ENCODE results near the gene C1QTNF8. TPM values are rescaled to one million over a fixed set of nuclear protein-coding genes. Genes with fewer than 3 reads are reported as not detected.

The C1QTNF8 gene
- total and polyA plus RNA-seq, 4 donors: 0.08 to 0.74 TPM; not detected in 2

- peaks cover 0 to 3% (median 0%) of the 10 kb centered on the region in 4 donors for H3K9me3 ChIP-seq (ENCODE audit: control insufficient read depth in 4 of 4, insufficient read depth in 3 of 4, low read length in 3 of 4)
- no peak overlapping the region for H3K9ac ChIP-seq (ENCODE audit: insufficient read depth in 1 of 2, low read length in 2 of 2)
- no peaks in the 10 kb centered on the region for H3K36me3 ChIP-seq (ENCODE audit: control insufficient read depth in 4 of 4, insufficient read depth in 4 of 4, low read length in 4 of 4)
- no peak overlapping the region for H3K4me3 ChIP-seq
- peaks cover 16 to 60% (median 27%) of the 10 kb centered on the region in 3 donors for H3K27me3 ChIP-seq (ENCODE audit: control insufficient read depth in 3 of 3, insufficient read depth in 3 of 3, low read length in 2 of 3)
- no peak for DNase-seq
- H3K4me1 ChIP-seq (ENCODE audit: control insufficient read depth in 5 of 5, insufficient read depth in 5 of 5, low read length in 5 of 5): no peaks in the 10 kb centered on the region
- 67 to 70% methylated on average over 9 to 11 of the region's 11 CpGs for WGBS, 2 donors
- TF ChIP-seq, protein P1, sequence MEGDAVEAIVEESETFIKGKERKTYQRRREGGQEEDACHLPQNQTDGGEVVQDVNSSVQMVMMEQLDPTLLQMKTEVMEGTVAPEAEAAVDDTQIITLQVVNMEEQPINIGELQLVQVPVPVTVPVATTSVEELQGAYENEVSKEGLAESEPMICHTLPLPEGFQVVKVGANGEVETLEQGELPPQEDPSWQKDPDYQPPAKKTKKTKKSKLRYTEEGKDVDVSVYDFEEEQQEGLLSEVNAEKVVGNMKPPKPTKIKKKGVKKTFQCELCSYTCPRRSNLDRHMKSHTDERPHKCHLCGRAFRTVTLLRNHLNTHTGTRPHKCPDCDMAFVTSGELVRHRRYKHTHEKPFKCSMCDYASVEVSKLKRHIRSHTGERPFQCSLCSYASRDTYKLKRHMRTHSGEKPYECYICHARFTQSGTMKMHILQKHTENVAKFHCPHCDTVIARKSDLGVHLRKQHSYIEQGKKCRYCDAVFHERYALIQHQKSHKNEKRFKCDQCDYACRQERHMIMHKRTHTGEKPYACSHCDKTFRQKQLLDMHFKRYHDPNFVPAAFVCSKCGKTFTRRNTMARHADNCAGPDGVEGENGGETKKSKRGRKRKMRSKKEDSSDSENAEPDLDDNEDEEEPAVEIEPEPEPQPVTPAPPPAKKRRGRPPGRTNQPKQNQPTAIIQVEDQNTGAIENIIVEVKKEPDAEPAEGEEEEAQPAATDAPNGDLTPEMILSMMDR (IDR thresholded peaks at IDR 0.05; ENCODE audit: control extremely low read depth, extremely low read depth): no peak
- H3K27ac ChIP-seq (ENCODE audit: low read depth in 1 of 2, low read length in 1 of 2): no peak overlapping the region
- ATAC-seq (ENCODE audit: insufficient read depth, low FRiP score): no peak
Observed at GRCh38 chr16:1074379-1074649, 21.7 kb downstream of the C1QTNF8 start.

- peaks cover 16 to 60% (median 27%) of the 10 kb centered on the region in 3 donors for H3K27me3 ChIP-seq (ENCODE audit: control insufficient read depth in 3 of 3, insufficient read depth in 3 of 3, low read length in 2 of 3)
- no peak overlapping the region for H3K4me3 ChIP-seq
- H3K9me3 ChIP-seq (ENCODE audit: control insufficient read depth in 4 of 4, insufficient read depth in 3 of 4, low read length in 3 of 4): peaks cover 0 to 3% (median 0%) of the 10 kb centered on the region in 4 donors
- no peak overlapping the region for H3K9ac ChIP-seq (ENCODE audit: insufficient read depth in 1 of 2, low read length in 2 of 2)
- no peak overlapping the region for H3K27ac ChIP-seq (ENCODE audit: low read depth in 1 of 2, low read length in 1 of 2)
- 59 to 69% methylated on average over 30 of the region's 30 CpGs for WGBS, 2 donors
- TF ChIP-seq, protein P1 (IDR thresholded peaks at IDR 0.05; ENCODE audit: control extremely low read depth, extremely low read depth): no peak
- H3K4me1 ChIP-seq (ENCODE audit: control insufficient read depth in 5 of 5, insufficient read depth in 5 of 5, low read length in 5 of 5): no peaks in the 10 kb centered on the region
- DNase-seq (no peak), ATAC-seq (ENCODE audit: insufficient read depth, low FRiP score) (no peak)
- H3K36me3 ChIP-seq (ENCODE audit: control insufficient read depth in 4 of 4, insufficient read depth in 4 of 4, low read length in 4 of 4): no peaks in the 10 kb centered on the region
Observed at GRCh38 chr16:1073566-1074378, 22.3 kb downstream of the C1QTNF8 start.

DNA sequence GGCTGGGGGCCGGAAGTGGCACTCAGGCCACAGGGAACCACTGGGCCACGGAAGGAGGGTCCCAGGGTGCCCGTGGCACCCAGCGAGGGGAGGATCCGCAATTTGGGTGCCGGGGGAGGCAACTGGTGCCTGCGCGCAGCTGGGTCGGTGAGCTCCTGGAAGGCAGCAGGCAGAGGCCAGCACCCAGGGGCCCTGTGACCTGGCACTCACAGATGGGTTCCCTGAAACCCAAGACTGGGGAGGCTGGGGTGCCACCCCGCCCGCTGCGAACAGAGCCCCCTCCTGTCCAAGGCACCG is 22.8 kb downstream of the C1QTNF8 start:
- no peak for ATAC-seq (ENCODE audit: insufficient read depth, low FRiP score)
- Histone ChIP-seq H3K27me3 (ENCODE audit: control insufficient read depth in 3 of 3, insufficient read depth in 3 of 3, low read length in 2 of 3) (peaks cover 16 to 66% (median 27%) of the 10 kb centered on the region in 3 donors), H3K9me3 (ENCODE audit: control insufficient read depth in 4 of 4, insufficient read depth in 3 of 4, low read length in 3 of 4) (peaks cover 0 to 6% (median 0%) of the 10 kb centered on the region in 4 donors), H3K27ac (ENCODE audit: low read depth in 1 of 2, low read length in 1 of 2) (no peak overlapping the region), H3K9ac (ENCODE audit: insufficient read depth in 1 of 2, low read length in 2 of 2) (no peak overlapping the region), H3K4me3 (no peak overlapping the region), H3K4me1 (ENCODE audit: control insufficient read depth in 5 of 5, insufficient read depth in 5 of 5, low read length in 5 of 5) (no peaks in the 10 kb centered on the region), H3K36me3 (ENCODE audit: control insufficient read depth in 4 of 4, insufficient read depth in 4 of 4, low read length in 4 of 4) (no peaks in the 10 kb centered on the region)
- 71% methylated on average over 13 of the region's 13 CpGs for WGBS, 2 donors
- TF ChIP-seq, protein P1 (IDR thresholded peaks at IDR 0.05; ENCODE audit: control extremely low read depth, extremely low read depth): no peak
- DNase-seq: no peak
